HG03442 (cell line): ENCODE measurements around the gene CRACDL.

Source experiments
- ATAC-seq: cut with Tn5 transposase; IDR thresholded peaks from one replicate; pipeline ENCODE4 v1.9.1; 2021; ENCODE audit warnings: mild to moderate bottlenecking, moderate library complexity; ENCODE audit not compliant: unreplicated experiment

CRACDL gene

GRCh38 chr2:98927027-98927426, 9.0 kb downstream of the CRACDL start:
- no peak for ATAC-seq

- ATAC-seq, result no peak
These were observed 9.4 kb downstream of the CRACDL start for GRCh38 chr2:98926601-98927000.

GRCh38 chr2:98924910-98925309, 11.1 kb downstream of the CRACDL start:
- no peak for ATAC-seq

GRCh38 chr2:98924038-98924830, 11.8 kb downstream of the CRACDL start:
- no peak for ATAC-seq

GRCh38 chr2:98923244-98923940, 12.6 kb downstream of the CRACDL start:
- ATAC-seq, result no peak

- no peak for ATAC-seq
These were observed 15.0 kb downstream of the CRACDL start for GRCh38 chr2:98921062-98921461.

DNA sequence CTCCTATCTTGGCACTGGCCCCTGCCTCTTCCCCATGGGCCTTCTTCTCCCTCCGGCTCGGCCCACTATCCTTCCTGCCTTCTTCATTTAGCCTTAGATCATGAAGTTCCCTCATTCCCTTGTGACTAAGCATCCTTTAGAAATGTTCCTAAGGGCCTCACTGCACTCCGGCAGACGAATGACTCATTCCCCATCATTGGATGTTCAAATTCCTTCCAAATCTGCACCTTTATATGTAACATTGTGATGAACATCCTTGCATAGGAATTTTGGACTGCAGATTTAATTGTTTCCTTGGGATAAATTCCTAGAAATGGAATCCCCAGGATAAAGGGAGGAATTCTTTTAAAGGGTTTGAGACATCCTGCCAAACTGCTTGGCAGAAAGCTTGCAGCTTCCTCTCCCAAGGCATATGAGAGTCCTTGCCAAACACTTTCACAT, 19.0 kb downstream of the CRACDL start:
- ATAC-seq, result no peak

GRCh38 chr2:98915751-98916358, 20.2 kb downstream of the CRACDL start:
- no peak for ATAC-seq

DNA sequence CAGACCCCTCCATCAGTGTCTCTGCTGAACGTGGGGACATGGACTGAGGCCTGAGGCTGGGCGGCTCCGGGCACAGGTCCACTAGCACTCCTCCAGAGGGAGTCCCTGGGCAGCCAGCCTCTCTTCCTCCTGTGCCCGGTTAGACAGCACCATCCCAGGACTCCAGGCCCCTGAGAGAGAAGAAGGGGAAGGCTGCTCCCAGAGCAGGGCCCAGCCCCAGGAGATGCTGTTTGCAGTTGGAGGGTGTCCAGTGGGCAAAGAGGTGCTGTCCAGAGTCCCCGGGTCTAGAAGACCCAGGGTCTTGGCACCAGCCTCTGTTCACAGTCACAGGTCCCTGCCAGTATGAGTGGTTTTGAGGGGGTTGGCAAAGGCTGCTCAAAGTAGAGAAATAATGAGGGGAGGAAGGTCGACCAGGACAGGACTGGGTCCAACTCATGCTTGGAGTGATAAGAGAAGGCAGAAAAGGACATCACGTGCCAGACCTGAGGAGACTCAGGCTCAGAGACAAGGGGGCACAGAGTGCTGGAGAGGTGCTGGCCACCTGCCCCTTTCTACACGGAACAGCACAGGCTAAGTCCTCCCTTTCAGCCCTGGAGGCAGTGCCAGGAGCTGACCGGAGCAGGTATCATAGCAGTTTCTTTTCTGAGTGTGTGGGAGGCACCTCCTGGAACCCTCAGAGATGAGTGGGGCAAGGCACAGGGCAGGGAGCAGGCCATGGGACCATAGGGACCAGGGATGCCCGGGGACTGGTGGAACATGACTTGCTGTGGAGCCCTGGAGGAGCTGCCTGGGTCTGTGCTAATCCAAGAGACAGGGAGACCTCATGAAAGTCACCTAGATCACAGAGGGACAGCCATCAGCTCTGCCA, 21.1 kb downstream of the CRACDL start:
- ATAC-seq, result no peak

DNA sequence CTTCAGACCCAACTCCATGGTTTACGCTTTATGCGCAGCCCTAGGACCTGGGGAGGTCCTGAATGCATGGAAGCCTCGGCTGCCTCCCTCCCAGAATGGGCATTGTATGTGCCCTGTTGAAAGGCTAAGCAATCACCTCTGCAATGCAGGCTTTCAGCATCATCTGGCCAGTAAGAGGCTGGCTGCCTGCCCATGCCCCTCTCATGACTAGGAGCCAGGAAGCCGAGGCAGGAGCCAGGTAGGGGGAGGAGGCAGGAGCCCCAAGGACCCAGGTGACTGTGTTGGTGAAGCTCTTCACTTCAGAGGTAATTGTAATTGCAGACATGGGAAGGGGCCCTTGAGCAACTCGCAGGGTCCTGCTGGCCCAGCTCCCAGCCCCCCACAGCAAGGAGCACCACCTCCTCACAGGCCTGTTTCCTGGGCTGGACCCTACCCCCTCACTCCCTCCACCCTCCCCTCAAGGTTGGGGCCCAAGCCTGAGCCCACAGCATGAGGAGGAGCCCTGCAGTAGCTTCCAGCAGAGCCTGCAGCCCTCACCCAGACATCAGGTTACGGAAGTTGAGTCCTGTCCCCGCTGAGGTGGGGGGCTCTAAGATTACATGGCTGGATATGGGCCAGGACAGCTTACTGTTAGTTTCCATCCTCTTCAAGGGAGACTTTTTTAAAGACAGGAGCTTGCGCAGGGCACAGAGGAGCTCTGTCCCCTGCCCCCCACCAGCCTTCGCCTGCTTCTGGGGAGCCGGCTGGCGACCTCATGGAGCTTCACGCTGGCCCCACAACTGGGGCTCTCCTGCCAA, 21.9 kb downstream of the CRACDL start:
- no peak for ATAC-seq

DNA sequence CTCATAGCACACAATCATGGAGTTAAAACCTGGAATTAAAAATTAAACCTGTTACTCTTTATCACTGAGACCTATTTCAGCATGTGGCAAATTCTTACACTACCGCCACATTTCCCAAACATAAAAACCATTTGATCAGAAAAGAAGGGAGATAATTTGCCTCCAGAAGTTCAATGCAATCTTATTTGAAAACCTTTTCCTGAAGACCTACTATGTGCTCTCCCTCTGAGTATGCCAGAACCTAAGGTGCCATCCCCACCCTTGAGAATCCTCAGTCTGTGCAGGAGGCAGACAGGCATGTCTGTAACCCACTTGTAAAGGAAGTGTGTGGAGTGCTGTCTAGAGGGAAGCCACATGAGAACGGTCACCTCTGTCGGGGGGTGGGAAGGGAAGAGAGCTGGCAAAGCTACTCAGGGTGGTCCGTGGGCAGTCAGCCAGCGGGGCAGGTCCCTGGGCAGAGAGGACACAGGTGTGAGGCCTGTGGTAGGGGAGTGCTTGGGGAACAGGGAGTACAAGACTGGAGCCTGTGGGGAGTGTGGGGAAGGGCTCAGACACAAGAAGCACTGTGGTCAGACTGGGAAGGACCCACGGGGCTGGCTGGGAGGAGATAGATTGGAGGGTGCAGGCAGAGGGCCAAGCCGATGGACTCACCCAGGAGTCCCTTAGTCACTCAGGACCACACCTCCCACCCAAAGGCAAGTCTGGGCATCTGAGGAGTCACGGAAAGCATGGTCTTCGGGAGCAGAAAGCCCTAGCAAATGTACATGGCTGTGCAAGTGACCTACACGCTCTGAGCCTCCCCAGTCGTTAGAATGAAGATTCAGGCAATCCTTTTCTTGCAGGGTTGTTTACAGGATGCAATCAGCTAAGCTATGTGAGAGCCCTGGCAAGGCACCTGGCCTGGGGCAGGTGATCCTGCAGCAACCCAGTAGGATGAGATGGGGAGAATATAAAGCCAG, 22.8 kb downstream of the CRACDL start:
- ATAC-seq, result no peak

- ATAC-seq, result no peak
These were observed 23.7 kb downstream of the CRACDL start for GRCh38 chr2:98912221-98912851.

- no peak for ATAC-seq
These were observed 24.5 kb downstream of the CRACDL start for GRCh38 chr2:98911376-98912154.

DNA sequence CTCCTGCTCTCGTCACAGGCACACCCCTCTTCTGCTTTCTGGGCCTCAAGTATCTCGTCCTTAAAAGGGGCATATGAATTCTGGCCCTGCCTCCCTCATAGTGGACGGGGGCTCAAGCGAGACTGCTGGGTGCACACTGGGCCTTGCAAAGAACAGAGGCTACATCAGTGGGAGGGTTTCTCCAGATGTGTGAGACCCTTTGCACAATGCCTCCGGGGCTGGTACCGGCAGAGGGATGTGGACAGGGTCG, 25.0 kb downstream of the CRACDL start:
- no peak for ATAC-seq

DNA sequence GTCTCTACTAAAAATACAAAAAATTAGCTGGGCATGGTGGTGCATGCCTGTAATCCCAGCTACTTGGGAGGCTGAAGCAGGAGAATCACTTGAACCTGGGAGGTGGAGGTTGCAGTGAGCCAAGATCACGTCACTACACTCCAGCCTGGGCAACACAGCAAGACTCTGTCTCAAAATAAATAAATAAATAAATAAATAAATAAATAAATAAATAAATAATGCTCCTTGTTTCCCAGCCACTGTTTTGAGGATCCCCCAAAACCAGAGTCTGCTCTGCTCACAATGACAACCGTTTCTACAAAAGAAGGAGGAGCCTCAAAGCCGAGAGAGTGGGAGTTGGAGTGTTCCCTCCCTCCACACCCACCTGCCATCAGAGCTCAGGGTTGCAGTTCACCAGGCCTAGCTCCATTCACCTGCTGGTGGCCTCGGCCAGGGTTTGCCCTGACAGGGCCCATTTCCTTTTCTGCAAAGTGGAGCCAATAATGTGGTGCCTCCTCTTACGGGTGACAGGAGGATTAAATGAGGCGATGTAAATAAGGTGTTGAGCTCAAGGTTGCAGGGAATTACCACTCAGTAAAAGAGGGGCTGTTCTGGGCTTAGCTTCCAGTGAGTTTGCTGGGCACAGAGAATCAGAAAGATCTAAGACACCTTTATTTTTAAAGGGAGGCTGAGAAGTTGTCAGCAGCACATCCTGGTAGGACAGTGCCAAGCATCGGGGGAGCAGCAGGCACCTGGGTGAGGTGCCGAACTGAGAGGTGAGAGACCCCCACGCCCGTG, 25.5 kb downstream of the CRACDL start:
- ATAC-seq, result no peak

DNA sequence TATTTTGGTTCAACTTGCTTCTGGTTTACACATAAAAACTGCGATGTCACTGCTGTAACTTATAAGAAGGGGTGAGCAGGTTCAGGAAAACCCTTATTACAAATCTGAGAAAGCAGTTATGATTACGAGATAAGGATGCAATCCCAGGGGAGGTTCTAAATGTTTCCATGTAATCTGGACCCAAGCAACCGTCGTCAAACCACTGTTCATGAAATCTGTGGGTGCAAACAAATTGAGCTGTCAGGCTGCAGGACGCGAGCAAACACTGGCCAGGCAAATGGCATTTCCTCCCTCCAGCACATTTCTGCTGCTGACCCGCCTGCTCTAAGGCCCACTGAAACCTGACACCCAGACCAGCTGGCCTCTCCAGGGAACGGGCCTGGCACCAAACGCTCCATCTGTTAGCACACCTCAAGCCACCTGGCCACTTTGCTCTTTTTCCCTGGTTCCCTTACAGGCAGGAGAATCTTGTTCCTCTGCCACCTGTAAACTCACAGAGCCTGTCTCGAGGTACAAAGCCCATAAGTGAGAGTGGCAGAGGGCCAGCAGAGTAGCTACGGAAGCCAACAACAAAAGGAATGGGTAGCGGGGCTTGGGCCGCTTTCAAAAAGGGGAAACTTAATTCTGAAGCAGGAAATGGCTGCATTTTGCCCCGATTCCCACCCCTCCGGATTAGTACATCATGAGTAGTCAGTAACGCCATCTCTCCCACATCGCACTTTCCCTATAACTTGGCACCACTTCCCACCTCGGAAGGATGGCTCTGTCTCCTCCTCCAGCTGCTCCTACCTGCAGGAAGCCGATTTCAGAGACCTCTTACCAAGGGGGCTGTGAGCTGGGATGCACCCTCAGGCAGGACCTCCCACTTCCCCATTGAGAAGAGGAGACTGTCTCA, 26.5 kb downstream of the CRACDL start:
- no peak for ATAC-seq
